Measurements from ENCODE around the gene WDFY3.

The WDFY3 gene

GRCh38 chr4:84914686-84915395 lies 51.6 kb downstream of the WDFY3 start:
- TF ChIP-seq CTCF (conservative IDR thresholded peaks at IDR 0.05; ENCODE audit: low read length): no peak
- DNase-seq (ENCODE audit: low read depth): no peak
- H3K4me3 ChIP-seq (ENCODE audit: low read length): no peak overlapping the region

- no peak for TF ChIP-seq CTCF (conservative IDR thresholded peaks at IDR 0.05; ENCODE audit: low read length)
- H3K4me3 ChIP-seq (ENCODE audit: low read length): no peak overlapping the region
- DNase-seq (ENCODE audit: low read depth): peak; percentile 29
Observed at GRCh38 chr4:84913176-84913575, 53.3 kb downstream of the WDFY3 start.

- no peak for TF ChIP-seq CTCF (conservative IDR thresholded peaks at IDR 0.05; ENCODE audit: low read length)
- no peak for DNase-seq (ENCODE audit: low read depth)
- no peak overlapping the region for H3K4me3 ChIP-seq (ENCODE audit: low read length)
Observed at GRCh38 chr4:84912741-84913140, 53.7 kb downstream of the WDFY3 start.

GRCh38 chr4:84908876-84909275 lies 57.6 kb downstream of the WDFY3 start:
- DNase-seq (ENCODE audit: low read depth): peak; percentile 26
- no peak for TF ChIP-seq CTCF (conservative IDR thresholded peaks at IDR 0.05; ENCODE audit: low read length)
- no peak overlapping the region for H3K4me3 ChIP-seq (ENCODE audit: low read length)

GRCh38 chr4:84907145-84907544 lies 59.3 kb downstream of the WDFY3 start:
- H3K4me3 ChIP-seq (ENCODE audit: low read length): no peak overlapping the region
- DNase-seq (ENCODE audit: low read depth): no peak
- TF ChIP-seq CTCF (conservative IDR thresholded peaks at IDR 0.05; ENCODE audit: low read length): no peak

- no peak overlapping the region for H3K4me3 ChIP-seq (ENCODE audit: low read length)
- no peak for TF ChIP-seq CTCF (conservative IDR thresholded peaks at IDR 0.05; ENCODE audit: low read length)
- no peak for DNase-seq (ENCODE audit: low read depth)
Observed at GRCh38 chr4:84905646-84906045, 60.8 kb downstream of the WDFY3 start.

GRCh38 chr4:84901740-84902281 lies 64.7 kb downstream of the WDFY3 start:
- DNase-seq (ENCODE audit: low read depth): no peak
- TF ChIP-seq CTCF (conservative IDR thresholded peaks at IDR 0.05; ENCODE audit: low read length): no peak
- H3K4me3 ChIP-seq (ENCODE audit: low read length): no peak overlapping the region

Data from AG10803 (cell line).